GM18870 (cell line): ENCODE results near the gene DNAH17.

Experiments
- ATAC-seq: cut with Tn5 transposase; IDR thresholded peaks from one replicate; pipeline ENCODE4 v1.9.1; 2021; ENCODE audit warnings: moderate library complexity; ENCODE audit not compliant: unreplicated experiment

Gene DNAH17

DNA sequence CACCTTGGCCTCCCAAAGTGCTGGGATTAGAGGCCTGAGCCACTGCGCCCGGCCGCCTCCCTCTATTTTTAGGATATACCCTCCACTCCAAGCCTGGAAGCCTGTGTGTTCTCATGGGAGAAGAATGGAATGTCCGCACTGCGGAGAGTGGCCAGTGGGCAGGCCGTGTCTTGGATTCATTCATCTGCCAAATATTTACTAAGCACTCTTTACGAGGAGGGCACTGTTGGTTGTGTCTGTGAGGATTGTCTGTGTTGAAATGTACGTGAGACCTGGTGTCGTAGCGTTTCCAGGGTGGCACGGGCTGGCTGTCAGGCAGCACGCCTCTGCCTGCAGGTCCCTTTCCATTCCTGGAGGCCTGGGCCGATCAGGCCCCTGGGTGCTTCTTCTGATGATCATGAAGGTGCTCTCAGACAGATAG is 179.5 kb downstream of the DNAH17 start:
- ATAC-seq: no peak

DNA sequence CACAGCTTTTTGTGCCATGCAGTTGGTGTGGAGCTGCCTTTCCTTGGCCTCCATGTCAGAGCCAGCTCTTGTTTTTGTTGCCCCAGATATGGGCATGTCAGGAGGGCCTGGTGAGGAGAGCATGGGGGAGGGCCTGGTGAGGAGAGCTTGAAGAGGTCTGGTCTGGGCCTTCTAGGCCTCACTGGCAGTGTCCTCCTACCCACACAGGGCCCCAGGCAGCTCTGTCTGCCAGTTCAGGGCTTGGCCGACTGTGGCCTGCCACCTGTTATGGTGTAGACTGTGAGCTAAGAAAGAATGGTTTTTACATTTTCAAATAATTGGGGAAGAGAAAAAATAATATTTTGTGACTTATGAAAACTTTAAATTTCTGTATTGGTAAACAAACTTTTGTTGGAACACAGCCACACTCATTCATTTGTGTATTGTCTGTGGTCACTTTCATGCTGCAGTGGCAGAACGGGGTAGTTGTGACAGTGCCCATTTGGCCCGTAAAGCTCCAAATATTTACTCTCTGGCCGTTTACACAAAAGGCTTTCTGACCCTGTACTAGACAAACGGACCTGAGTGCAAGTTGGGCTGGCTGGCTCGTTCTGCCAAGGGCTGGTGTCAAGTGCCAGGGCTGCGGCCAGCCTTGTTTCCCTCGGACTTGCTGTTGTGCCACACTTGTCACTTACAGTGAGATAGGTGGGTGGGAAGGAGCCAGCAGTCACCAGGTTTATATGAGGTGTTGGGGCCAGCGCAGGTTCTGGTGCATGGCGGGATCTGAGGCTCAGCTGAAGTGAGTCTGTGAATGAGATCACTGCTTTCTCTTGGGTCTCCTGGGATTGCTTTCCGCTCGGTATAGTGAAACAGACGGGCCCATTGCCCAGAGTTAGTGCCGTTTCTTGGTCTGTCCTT is 180.5 kb downstream of the DNAH17 start:
- ATAC-seq: no peak

DNA sequence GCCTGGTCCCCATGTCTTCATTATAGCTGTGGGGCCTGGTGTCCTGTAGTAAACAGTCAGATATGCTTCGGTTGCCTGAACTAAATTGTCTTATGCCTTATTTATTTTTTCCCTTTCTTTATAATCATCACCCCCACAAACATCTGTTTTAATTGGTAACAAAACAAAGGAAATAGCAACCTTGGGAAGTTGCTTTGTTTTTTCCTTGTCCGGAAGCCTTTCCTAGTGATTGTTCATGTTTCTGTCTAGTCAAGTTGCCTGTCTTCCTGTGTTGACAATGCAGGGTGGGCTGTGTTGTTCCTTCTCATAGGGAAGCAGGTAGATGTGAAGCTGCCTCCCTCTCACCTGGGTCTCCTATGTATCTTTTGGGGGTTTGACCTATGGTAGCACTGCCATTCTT is 182.0 kb downstream of the DNAH17 start:
- no peak for ATAC-seq

DNA sequence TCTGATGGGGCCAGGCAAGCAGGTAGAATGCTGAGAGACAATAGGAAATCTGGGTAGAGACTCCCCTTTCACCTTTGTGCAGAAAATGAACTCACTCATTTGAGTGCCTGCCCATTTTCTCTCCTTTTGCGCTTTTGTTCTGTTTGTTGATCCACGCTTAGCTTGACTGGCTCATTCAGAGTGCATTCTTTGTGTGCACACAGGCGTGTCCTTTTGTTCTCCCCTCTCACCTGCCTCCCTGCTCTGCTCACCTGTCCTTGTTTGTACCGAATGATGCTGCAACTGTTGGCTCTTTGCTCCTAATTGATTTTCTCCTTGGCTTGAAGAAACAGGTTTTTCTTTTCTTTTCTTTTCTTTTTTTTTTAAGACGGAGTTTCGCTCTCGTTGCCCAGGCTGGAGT is 183.0 kb downstream of the DNAH17 start:
- no peak for ATAC-seq

DNA sequence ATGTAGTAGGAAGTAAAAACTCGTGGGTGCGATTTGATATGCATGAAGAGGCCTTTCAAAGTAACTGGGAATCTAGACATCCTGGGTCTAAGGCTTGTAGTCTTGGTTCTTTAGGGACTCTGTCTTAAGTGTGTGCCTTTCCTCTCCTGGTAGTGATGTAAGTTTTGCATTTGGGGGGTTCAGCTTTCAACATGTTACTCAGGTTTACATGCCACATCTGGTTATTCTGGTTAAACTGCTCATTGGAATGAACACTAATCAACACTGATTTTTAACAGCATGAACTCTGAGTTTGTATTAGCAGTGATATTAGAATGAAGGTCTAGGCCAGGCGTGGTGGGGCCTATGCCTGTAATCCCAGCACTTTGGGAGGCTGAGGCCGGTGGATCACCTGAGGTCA is 183.6 kb downstream of the DNAH17 start:
- no peak for ATAC-seq

DNA sequence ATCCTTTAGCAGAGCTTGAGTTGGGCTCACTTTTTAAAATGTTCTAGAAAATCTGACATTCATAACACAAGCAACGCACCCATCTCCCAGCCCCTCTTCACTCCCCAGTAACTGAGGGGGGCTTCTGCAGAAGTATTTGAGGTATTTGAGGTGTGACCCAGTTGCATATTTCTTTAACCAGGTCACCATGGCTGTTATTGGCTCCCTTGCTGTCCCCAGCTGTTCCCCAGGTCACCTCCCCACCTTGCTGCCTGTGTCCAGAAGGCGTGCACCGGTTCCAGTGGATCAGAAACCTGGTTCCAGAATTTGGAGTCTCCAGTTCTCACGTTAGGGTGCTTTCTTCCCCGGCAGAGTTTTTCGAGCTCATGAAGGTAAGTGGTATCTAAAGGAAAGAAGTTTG is 184.9 kb downstream of the DNAH17 start:
- no peak for ATAC-seq

DNA sequence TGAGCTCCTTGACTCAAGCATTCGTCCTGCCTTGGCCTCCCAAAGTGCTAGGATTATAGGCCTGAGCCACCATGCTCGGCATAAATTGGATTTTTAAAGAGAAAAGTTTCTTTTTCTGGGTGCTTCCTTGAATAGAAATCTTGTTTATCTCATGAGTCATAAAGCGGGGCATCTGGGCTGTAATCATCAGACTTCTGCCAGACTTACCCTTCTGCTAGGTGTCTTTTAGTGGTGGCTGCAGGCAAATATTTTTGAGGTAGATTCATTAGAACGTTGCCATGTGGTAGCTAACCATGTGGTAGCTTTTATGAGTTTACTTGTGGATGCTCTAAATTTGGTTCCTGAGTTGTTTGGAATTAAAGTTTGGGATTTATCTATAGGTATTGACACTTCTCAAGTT is 185.4 kb downstream of the DNAH17 start:
- ATAC-seq: no peak

DNA sequence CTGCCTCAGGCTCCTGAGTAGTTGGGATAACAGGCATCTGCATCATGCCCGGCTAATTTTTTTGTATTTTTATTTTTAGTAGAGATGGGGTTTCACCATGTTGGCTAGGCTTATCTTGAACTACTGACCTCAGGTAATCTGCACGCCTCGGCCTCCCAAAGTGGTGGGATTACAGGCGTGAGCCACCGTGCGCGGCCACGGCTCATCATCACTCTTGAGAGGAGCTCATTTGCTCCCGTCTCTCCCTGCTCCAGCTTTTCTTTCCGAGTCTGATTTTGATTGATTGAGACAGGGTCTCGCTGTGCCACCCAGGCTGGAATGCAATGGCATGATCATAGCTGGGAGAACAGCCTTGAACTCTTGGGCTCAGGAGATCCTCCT is 186.2 kb downstream of the DNAH17 start:
- no peak for ATAC-seq

DNA sequence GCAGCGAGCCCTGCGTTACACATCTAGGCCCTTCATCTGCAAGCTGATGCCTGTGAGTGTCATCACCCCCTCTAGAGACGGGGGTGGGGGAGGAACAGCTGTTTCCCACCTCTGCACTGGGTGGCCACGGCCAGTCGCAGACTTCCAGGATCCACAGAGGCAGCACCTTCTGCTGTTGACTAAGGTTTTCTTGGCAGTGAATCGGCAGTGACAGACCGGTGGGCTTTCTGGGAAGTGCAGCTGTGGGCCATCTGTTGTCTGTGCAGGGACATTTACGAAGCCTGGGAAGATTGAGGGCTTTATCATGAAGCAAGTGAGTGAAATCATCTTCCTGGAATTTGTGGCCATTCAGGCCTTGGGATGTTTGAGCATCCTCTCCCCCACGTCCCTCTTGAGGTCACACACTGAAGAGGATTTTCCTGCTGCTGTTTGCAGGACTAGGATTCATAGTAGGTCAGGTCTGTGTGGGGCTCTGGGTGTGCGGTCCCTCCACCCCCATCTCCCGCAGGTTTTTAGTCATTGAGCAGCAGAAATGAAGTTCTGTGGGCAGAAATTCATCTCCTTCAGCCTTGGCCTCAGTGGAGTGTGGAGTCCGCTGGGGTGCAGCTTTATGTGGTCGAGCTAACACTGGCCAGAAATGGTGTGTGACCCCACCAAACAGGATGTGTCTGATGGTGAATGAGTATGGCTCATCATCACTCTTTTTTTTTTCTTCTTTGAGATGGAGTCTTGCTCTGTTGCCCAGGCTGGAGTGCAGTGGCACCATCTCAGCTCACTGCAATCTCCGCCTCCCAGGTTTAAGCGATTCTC is 186.8 kb downstream of the DNAH17 start:
- no peak for ATAC-seq

DNA sequence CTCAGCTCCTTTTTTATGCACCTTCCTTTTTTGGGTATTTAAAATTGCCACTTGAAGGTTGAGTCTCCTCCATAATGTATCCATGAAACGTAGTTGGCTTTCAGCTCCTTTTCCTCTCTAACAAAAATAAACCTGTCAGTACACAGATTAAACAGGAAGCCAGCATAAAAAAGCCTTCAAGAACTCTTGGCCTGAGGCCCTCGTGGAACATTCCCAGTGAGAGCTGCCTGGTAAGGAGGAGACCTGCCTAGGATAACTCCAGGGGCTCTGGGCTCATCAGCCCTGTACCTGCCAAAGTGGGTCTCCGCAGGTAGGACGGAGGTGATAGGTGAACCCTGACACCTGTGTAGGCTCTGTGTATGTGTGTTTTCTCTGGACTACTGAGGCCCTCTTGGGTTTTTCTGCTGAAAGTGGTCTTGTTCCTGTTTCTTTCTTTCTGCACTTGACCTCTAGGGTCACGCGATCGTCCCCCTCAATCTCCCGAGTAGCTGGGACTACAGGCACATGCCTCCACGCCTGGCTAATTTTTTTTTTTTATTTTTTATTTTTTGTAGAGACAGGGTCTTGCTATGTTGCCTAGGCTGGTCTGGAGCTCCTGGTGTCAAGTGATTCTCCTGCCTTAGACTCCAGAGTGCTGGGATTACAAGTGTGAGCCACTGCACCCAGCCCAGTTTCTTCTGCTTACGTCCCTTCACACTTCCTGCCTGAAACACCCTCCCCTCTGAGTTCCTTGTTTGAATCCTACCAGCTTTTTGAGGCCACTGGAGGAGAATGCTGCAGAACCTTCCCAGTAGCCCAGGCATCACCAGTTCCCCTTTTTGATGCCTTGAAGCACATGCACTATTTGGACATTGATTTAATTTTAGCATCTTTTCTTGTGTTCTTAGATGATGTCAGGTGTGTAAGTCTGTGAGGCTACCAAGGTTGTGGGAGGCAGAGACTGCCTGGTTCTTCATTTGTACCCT is 188.9 kb downstream of the DNAH17 start:
- ATAC-seq: no peak

DNA sequence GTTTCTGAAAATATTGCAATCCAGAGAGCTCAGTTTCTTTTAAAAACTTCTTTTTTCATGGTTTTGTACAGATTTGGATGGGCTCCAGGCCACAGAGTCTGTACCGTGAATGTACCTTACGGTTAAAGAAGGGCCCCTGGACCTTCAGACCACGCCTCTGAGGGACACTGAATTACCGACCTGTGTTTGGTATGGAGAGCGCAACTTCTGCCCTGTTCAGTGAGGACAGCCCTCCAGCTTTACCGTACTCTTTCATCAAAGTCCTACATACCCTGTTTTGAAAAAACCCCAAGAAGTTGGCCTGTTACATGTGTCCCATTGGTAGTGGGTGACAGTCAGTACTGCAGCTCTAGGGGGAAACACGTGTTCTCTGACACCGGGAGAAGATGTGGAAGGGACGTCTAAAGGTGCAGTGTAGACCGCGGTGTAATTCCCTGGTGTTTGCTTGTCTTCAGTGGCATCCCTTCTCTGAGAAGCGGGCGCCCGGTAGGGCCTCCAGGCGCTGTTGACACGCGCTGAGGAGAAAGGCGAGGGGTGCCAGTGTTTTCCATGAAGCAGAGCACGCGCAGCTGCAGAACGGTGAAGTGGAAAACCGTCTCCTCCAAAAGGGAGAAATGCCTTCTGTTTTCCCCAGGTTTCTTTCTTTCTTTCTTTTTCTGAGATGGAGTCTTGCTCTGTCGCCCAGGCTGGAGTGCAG is 192.6 kb downstream of the DNAH17 start:
- no peak for ATAC-seq

DNA sequence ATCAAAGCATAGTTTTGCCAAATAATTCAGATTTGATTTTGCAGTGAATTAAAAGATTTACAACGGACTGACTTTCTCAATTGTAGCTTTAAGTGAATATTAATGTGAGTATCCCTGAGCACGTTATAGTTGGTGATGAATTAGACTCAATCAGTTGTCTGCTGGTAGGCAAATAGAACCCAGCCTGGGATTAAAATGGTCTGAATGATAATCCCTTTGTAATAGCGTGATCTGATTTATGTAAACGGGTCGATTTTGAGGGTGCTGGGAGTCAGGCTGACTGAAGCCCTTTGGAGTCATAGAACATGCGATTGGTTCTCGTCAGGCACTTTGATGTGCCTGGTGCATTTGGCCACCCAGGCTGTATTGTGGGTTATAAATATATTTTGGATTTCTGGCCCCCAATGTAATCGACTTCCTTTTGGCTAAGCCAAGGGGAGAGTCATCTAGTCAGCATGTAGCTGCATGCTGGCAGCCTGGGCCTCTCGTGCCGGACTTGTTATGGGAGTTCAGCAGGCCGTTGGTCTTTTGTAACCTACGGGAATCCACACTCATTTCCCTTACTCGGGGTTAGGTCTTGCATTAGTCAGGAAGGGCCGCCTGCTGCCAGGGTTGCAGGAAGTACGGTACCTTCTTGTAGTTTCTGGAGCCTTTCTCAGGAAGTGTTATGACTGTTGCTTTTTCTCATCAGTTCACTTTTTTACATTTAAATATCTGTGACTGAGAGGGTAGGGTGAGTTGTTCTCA is 193.3 kb downstream of the DNAH17 start:
- no peak for ATAC-seq

DNA sequence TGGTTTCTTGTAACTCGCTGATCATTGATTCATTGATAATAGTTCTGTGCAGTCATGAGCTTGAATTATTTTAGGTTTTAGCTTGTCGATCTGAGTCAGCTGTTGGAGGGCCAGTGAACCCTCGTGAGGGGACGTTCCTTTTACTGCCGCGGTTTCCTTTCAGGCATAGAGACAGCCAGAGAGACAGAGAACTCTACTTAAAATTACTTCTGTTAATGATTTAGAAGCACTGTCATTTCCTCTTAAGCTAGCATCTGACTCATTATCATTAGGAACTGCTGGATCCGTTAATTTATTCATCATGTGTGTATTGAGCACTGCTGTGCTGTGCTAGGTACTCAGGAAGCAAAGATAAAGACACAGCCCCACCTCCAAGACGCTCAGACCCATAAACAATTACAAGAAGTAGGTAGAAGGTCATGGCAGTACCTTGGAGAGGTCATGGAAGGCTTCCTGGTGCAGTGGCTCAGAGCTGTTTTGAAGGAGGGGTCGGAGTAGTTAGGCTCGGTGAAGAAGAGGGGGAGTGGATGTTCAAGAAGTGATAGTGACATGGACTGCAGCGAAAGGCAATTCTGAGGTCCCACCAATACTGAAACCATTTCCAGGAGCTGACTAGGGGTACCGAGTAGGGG is 195.5 kb downstream of the DNAH17 start:
- no peak for ATAC-seq

DNA sequence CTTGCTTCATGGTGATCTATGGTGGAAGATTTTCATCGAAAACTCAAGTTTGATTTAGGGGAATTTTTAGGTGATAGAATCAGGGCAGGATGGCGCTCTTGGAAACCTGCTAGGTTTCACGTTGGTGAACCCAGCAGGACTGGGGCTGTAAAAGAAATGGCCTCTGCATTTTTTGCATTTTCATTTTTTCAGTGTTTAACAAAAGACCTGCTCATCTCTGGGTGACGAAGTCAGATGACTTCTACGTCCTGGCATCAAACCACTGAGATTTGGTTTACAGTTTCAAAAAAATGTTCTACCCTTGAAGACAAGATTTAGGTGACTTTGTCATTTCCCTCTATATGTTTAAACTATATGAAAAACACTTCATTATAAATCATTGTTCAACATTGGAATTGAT is 196.8 kb downstream of the DNAH17 start:
- no peak for ATAC-seq

DNA sequence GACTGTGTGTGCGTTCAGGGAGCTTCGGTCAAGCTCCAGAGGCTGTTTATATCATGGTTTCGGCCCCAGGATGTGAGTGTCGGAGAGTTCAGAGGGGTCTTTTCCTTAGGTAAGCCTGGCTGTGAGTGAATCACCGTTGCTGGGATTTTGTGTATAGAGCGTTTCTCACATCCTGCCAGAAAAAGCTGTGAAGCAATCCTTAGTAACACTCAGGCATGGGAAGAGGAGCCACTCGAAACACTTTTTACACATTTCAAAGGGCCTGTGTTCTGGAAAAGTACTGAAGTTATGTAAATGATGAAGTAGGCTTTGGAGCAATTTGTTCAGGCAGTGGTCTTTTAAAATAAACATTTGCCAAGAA is 198.1 kb downstream of the DNAH17 start:
- no peak for ATAC-seq

DNA sequence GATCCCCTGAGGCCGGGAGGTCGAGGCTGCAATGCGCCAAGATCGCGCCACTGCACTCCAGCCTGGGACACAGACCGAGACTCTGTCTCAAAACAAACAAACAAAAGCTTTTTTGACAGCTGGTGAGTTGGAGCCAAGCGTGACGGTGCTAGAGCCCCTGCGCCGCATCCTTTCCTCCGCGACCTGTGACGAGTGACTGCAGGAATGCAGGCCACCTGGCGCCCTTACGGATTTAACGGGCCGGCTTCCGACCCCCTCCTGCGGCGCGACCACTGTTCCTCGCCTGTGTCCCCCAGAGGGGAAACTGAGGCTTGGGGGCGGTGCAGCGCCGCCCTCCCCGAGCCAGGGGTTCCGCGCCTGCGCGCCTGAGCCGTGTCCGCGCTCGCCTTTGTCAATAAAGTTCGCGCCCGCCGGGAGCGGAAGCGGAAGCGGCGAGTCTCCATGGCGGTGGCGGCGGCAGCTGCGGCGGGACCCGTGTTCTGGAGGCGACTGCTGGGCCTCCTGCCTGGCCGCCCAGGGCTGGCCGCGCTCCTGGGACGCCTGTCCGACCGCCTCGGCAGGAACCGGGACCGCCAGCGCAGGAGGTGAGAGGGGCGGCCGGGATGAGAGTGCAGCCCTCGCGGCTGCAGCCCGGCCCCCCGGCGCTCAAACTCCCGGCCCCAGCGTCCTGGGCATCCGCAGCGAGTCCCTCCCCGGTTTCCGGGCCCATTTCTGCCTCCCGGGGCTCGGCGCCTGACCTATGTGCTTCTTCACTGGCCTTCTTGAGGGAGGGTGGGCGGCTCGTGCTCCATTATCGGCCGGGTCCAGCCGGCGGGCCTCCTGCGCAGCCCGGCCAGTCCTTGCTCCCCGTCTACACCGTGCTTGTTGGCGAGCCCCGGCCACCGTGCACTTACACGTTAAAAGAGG is 198.7 kb downstream of the DNAH17 start, which contains the start of gene PGS1:
PGS1 (plus strand) TSS at position 425 of the 906 bp plus-strand sequence; CDS start at position 442, 17 bp downstream.
- ATAC-seq: no peak

DNA sequence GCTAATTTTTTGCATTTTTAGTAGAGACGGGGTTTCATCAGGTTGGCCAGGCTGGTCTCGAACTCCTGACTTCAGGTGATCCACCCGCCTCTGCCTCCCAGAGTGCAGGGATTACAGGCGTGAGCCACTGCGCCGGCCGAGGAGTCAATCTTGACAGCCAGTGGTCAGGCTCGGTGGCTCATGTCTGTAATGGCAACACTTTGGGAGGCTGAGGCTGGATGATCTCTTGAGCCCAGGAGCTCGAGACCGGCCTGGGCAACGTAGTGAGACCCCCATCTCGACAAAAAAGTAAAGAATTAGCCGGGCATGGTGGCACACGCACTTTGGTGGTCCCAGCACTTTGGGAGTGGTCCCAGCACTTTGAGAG is 199.4 kb downstream of the DNAH17 start:
- no peak for ATAC-seq

DNA sequence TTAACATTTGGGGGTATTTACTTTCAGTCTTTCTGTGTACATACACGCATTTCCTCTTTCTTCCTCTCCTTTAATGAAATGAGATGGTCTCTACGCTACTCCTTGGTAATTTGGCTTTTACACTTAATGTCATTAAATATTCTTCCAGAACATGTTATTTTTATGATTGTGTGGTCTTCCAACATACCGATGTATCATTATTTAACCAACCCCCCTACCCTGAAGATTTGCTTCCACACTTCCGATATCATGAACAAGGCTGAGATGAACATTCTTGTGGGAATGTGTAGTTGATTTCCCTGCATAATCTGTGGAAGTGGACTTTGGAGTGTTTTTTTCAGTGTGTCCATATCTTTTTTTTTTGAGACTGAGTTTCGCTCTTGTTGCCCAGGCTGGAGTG is 201.0 kb downstream of the DNAH17 start:
- no peak for ATAC-seq
